Endothelial cell of umbilical vein (primary cell): Measurements from ENCODE around the gene TSSC4. TPM values are rescaled to one million over a fixed set of nuclear protein-coding genes. Genes with fewer than 3 reads are reported as not detected.

Experiments used
- BruUV-seq: library from RNA; stranded (reverse); fragments of 400-500 nt; replicated peaks from 2 replicates; lab custom pipeline; 2021; lab: Mats Ljungman, UMichigan
- CTCF ChIA-PET: fragments of 300-600, 350-600 bp; sonication (Branson Sonifier 250); formaldehyde crosslinking; loops from one replicate; lab custom pipeline; 2021; ENCODE audit warnings: antibody characterized with exemption, inconsistent platforms; lab: Charles Lee
- POLR2A ChIA-PET: fragments of 300-600, 350-600 bp; sonication (Branson Sonifier 250); formaldehyde crosslinking; loops from one replicate; lab custom pipeline; 2021; ENCODE audit warnings: antibody characterized with exemption, inconsistent platforms; lab: Charles Lee
- DNase-seq: peaks from one replicate; pipeline ENCODE4 v3.0.0-alpha.2; 2011; ENCODE audit warnings: low read depth, low spot score
- FAIRE-seq: peaks from 2 replicates; lab custom pipeline; 2011; peaks lifted over from hg19 to GRCh38; lab: Jason Lieb, UNC
- H2AFZ ChIP-seq: 2 replicates; pipeline ENCODE4 v1.6.0; 2012; ENCODE audit warnings: low read depth, low read length, control low read depth, inconsistent platforms
- H3K27ac ChIP-seq: 2 replicates; pipeline ENCODE4 v1.5.1; 2011; ENCODE audit warnings: low read depth, mild to moderate bottlenecking, control low read depth, low read length, moderate library complexity; ENCODE audit not compliant: insufficient read depth
- H3K27me3 ChIP-seq, 2 experiments: 2 replicates each; pipeline versions ENCODE4 v1.6.0 to v1.6.1; 2011; ENCODE audit warnings: low read length in 2 of 2, mixed read lengths in 1 of 2; ENCODE audit not compliant: control insufficient read depth in 2 of 2, insufficient read depth in 2 of 2
- H3K36me3 ChIP-seq, 2 experiments: 2 replicates in 1 of 2; 3 replicates in 1 of 2; pipeline ENCODE4 v1.5.1; 2011; ENCODE audit warnings: low read length in 2 of 2, mild to moderate bottlenecking in 1 of 2, moderate library complexity in 1 of 2; ENCODE audit not compliant: control insufficient read depth in 2 of 2, insufficient read depth in 2 of 2; ENCODE audit errors: extremely low read depth in 1 of 2
- H3K4me1 ChIP-seq: 3 replicates; pipeline ENCODE4 v1.5.1; 2011; ENCODE audit warnings: mild to moderate bottlenecking, low read length; ENCODE audit not compliant: control insufficient read depth, insufficient read depth; ENCODE audit errors: extremely low read depth
- H3K4me2 ChIP-seq: 2 replicates; pipeline ENCODE4 v1.6.1; 2011; ENCODE audit warnings: low read length, control low read depth, mixed read lengths; ENCODE audit not compliant: insufficient read depth
- H3K4me3 ChIP-seq, 3 experiments: fragments of 200-600 bp in 1 of 3; sonication (generic), shearing (Covaris generic) in 1 of 3; replicated peaks in 1 of 3; 2 replicates each; pipeline ENCODE4 v1.5.1; 2011 to 2016; ENCODE audit warnings: control low read depth in 3 of 3, low read length in 3 of 3, mild to moderate bottlenecking in 2 of 3, inconsistent platforms in 1 of 3, low read depth in 1 of 3, moderate library complexity in 1 of 3; ENCODE audit not compliant: insufficient read depth in 1 of 3
- H3K79me2 ChIP-seq: 2 replicates; pipeline ENCODE4 v1.6.0; 2012; ENCODE audit warnings: low read length, inconsistent platforms; ENCODE audit not compliant: control insufficient read depth, insufficient read depth
- H3K9ac ChIP-seq: replicated peaks from 2 replicates; pipeline ENCODE3; 2011; ENCODE audit warnings: low read length, control low read depth; ENCODE audit not compliant: insufficient read depth; ENCODE audit errors: extremely low read depth
- H3K9me1 ChIP-seq: replicated peaks from 3 replicates; pipeline ENCODE4 v1.6.0; 2011; ENCODE audit warnings: mild to moderate bottlenecking, low read length; ENCODE audit not compliant: control insufficient read depth, insufficient read depth; ENCODE audit errors: extremely low read depth
- H3K9me3 ChIP-seq: replicated peaks from 2 replicates; pipeline ENCODE4 v1.5.1; 2012; ENCODE audit warnings: low read length, inconsistent platforms; ENCODE audit not compliant: control insufficient read depth, insufficient read depth
- H4K20me1 ChIP-seq: replicated peaks from 2 replicates; pipeline ENCODE3; 2011; ENCODE audit warnings: mild to moderate bottlenecking, low read length; ENCODE audit not compliant: control insufficient read depth, insufficient read depth; ENCODE audit errors: extremely low read depth
- CTCF ChIP-seq, 2 donors: IDR thresholded peaks; 1 replicate in 1 of 2; 2 replicates in 1 of 2; pipeline ENCODE4 v1.5.1; 2011; ENCODE audit warnings: low read length in 2 of 2, mild to moderate bottlenecking in 2 of 2, moderate library complexity in 2 of 2, control low read depth in 1 of 2, inconsistent platforms in 1 of 2, low read depth in 1 of 2; ENCODE audit not compliant: insufficient read depth in 1 of 2; ENCODE audit errors: extremely low read depth in 1 of 2
- EZH2 ChIP-seq: IDR thresholded peaks from 2 replicates; pipeline ENCODE4 v1.6.1; 2012; ENCODE audit warnings: borderline replicate concordance, low read depth, mild to moderate bottlenecking, moderate library complexity, low read length, inconsistent platforms; ENCODE audit not compliant: severe bottlenecking
- FOS ChIP-seq: IDR thresholded peaks from 2 replicates; pipeline ENCODE4 v1.6.1; 2011; ENCODE audit warnings: mild to moderate bottlenecking, low read length, moderate library complexity, borderline replicate concordance; ENCODE audit not compliant: insufficient read depth
- GATA2 ChIP-seq: IDR thresholded peaks from 2 replicates; pipeline ENCODE4 v1.7.0; 2011; ENCODE audit warnings: low read depth, mild to moderate bottlenecking, moderate library complexity, mixed read lengths, low read length; ENCODE audit not compliant: insufficient read length, insufficient read depth
- JUN ChIP-seq: IDR thresholded peaks from 2 replicates; pipeline ENCODE4 v1.6.1; 2011; ENCODE audit warnings: borderline replicate concordance, low read depth; ENCODE audit not compliant: insufficient read length, insufficient read depth
- MAX ChIP-seq: IDR thresholded peaks from 2 replicates; pipeline ENCODE4 v1.6.1; 2011; ENCODE audit not compliant: insufficient read depth, insufficient read length
- MYC ChIP-seq: IDR thresholded peaks from one replicate; pipeline ENCODE4 v1.6.1; 2011; ENCODE audit warnings: mild to moderate bottlenecking, low read depth, low read length
- POLR2A ChIP-seq: IDR thresholded peaks from 2 replicates; pipeline ENCODE4 v1.6.1; 2012; ENCODE audit warnings: low read depth, mild to moderate bottlenecking, control low read depth, low read length
- POLR2AphosphoS5 ChIP-seq: IDR thresholded peaks from 2 replicates; pipeline ENCODE4 v1.6.1; 2012; ENCODE audit warnings: low read depth, mild to moderate bottlenecking, control low read depth, low read length, moderate library complexity; ENCODE audit not compliant: insufficient read depth
- dilution Hi-C: fragments of 300-500 bp; cut with MboI; formaldehyde crosslinking; loops from one replicate; pipeline ENCODE4 v1.15.0; 2019; ENCODE audit warnings: low sequenced_read_pairs; ENCODE audit not compliant: extremely low pct_ligation_motif_present
- intact Hi-C: fragments of 100-400 bp; cut with micrococcal nuclease; formaldehyde crosslinking; loops from one replicate; pipeline ENCODE4 v1.10.0; 2022
- polyA plus RNA-seq, 4 experiments: library from polyadenylated mRNA; depleted of rRNA in 3 of 4; stranded (reverse) in 3 of 4; unstranded in 1 of 4; fragments of >200 nt; gene quantifications; 2 replicates each; pipeline versions ENCODE4 v1.2.1 to v1.2.3, GENCODE V29; 2011 to 2012; ENCODE audit warnings: missing spikeins in 1 of 4
- total RNA-seq: library from RNA; stranded (reverse); gene quantifications from 2 replicates; pipeline ENCODE4 v1.2.3, GENCODE V29; 2021

The TSSC4 gene
- total and polyA plus RNA-seq, 2 donors (not counting 3 experiments of a cell fraction or from before 2014, with no cell fraction given) = 42.7 to 59.6 TPM

GRCh38 chr11:2412323-2412722, 11.8 kb downstream of the TSSC4 start:
- H3K9me1 ChIP-seq = no peaks in the 10 kb centered on the region
- no peak overlapping the region for H3K4me3 ChIP-seq
- TF ChIP-seq GATA2 (no peak), JUN (no peak), MYC (no peak), CTCF (IDR thresholded peaks at IDR 0.05; ENCODE audit: extremely low read depth in 1 of 2, insufficient read depth in 1 of 2, low read depth in 1 of 2, low read length in 2 of 2) (no peak), MAX (no peak), EZH2 (no peak), POLR2AphosphoS5 (no peak), POLR2A (no peak), FOS (no peak)
- no peaks in the 10 kb centered on the region for H3K79me2 ChIP-seq
- dilution Hi-C loops (no loop called here), intact Hi-C loops (no loop called here)
- ChIA-PET CTCF (interaction anchor here (1.0 to 2.5 kb wide), 2 partner anchors 12 to 108 kb away, joined by 3 to 9 read pairs; partner anchors contain the start of gene TSSC4), POLR2A (no interaction called here)
- H3K27ac ChIP-seq = no peak overlapping the region
- H2AFZ ChIP-seq = no peak overlapping the region
- peaks cover 0 to 4% of the 10 kb centered on the region in 2 experiments for H3K27me3 ChIP-seq
- no peaks in the 10 kb centered on the region for H4K20me1 ChIP-seq
- FAIRE-seq (no peak), DNase-seq (no peak)
- no peaks in the 10 kb centered on the region for H3K9me3 ChIP-seq
- H3K36me3 ChIP-seq = no peaks in the 10 kb centered on the region
- no peak overlapping the region for H3K9ac ChIP-seq
- no peaks in the 10 kb centered on the region for H3K4me1 ChIP-seq
- H3K4me2 ChIP-seq = no peak overlapping the region
- no TSS peak for BruUV-seq
